HG02571 (cell line): Measurements from ENCODE around the gene TMEM191C.
A peak's percentile ranks its signal among the peaks of the same experiment; 100 is the strongest.
"Not testable (repeated sequence)": the region's sequence is repeated elsewhere in the genome, so short reads cannot be mapped to it uniquely, and the experiment has no call there.

ENCODE experiments used
- ATAC-seq: cut with Tn5 transposase; IDR thresholded peaks from one replicate; pipeline ENCODE4 v1.9.1; 2021; ENCODE audit warnings: mild to moderate bottlenecking, moderate library complexity; ENCODE audit not compliant: unreplicated experiment

The TMEM191C gene

GRCh38 chr22:21467337-21468193, at the start of gene TMEM191C:
TMEM191C (plus strand) TSS chr22:21467387; CDS start chr22:21467460, 73 bp downstream.
- peak; percentile 18 for ATAC-seq

- peak; percentile 14 for ATAC-seq
Measured at GRCh38 chr22:21417853-21418252, 49.3 kb upstream of the TMEM191C start.

DNA sequence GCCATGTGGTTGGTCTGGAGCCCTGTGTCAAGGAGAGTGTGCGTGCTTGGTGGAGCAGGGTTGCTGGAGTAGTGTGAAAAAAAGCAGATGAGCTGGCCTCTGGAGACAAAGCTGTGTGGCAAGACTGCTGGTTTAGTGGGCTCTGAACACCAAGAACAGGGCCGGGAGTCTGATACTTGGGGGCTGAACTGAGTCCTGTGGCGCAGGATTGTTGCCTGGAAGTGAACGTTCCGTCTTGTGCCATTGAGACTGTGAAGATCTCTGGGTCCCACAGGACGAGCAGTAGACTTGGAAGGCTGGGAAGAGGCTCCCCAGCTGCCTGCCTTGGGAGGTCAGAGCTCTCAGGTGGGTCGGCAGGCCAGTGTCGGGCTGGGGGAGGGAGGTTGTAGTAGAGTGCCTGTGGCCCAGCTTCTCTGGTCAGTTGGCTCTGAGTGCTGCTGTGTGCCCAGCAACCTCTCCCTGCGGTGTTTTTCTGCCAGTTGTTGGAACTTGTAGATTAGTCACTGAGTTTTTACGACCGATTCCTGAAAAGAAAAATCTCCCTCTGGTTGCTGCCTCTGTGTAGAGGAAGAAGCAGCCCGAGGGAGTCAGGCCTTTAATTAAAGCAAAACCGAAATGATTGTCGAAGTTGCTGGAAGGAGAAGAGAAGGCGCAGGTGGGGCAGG, 48.1 kb upstream of the TMEM191C start:
- not testable (repeated sequence) for ATAC-seq

GRCh38 chr22:21420180-21420763, 46.9 kb upstream of the TMEM191C start:
- ATAC-seq, result not testable (repeated sequence)

GRCh38 chr22:21424084-21424709, 43.0 kb upstream of the TMEM191C start:
- ATAC-seq, result not testable (repeated sequence)

DNA sequence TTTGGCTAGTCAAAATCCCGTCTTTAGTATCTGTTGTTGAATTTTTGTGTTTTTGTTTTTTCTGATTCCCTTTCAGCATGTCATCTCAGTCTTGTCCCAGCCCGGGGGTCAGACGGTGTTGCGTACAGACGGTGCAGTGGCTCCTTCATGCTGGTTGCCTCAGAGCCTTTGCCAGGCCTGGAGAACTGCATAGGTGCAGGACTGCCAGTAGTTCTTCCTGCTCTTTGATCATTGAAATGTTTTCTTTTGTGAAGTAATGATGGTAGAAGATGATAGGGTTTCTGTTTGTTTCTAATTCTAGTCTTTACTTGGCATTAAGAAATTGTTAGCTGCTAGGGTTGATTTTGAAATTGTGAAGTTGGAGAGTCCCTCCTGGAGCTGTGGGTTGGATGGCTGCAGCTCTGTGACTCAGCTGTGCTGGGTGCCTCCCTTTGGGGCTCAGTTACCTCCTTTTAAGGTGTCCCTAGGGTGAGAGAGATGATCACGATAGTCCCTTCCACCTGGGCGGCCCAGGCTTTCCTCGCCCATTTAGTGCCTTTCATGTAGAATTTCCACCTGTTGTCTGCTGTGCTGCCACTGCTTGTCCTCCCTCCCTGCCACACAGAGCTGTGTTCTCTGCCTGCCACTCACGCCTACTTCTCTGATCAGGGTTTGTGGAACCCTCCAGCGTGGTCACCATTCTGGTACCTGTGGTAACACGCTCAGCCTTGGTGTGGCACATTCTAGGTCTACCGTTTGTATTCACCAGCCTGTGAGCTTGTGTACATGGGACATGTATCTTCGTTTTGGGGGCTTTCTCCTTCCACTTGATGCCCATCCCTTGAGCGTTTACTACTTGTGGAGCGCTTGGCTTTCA, 32.6 kb upstream of the TMEM191C start:
- ATAC-seq, result not testable (repeated sequence)

DNA sequence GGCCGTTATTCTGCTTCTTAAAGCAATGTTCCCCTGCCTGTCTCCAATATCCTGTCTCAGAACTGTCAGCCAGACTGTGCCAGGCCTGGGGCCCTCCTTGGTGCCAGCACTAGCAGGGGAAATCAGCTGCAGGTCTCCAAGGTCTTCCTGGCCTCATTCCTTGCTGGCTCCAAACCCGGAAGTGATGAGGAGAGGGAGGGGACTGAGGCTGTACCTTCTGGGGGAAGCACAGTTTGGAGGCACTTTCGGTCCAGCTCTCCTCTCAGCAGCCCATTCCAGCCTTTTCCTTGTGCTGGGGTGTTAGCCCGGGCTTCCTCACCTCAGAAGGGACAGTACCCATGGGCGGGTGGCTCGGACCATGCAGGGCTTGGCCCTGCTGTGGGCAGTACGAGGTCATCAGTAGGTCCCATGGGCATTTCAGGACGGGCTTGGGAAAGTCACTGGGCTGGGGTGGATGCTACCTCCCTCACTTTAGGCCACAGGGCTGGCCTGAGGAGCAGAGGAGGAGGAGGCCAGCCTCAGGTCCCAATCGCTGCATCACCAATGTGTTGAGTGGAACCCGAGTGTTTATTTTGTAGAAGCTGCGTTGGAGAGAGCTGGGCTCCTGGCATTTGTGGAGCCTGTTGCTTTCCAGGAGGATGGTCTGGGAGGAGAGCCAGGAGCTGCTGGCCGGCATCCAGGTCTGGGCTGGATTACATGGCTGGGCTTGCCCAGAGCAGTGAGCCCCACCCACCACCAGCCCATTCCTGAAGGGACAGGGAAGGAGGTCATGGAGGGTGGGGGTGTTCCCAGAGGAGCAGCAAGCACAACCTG, 31.0 kb upstream of the TMEM191C start:
- not testable (repeated sequence) for ATAC-seq

DNA sequence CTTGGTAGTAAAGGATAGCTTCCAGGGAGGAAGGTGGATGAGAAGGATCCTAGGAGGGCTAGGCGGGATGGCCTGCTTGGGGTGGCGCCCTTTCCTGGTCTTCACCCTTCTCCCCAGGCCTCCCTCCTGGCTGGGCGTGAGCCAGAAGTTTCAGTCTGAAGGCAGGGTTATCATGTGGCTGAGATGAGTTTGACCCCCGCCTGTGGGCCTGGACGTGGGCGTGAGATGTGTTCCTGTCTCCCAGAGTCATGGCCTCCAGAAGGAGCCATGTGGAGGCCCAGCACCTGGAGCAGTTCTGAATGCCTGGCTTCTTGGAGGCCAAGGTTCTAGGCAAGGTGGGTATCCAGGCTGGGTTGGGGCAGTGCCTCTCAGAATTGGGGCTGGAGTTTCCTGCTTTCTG, 29.2 kb upstream of the TMEM191C start:
- not testable (repeated sequence) for ATAC-seq

- ATAC-seq, result not testable (repeated sequence)
Measured at GRCh38 chr22:21440018-21440636, 27.1 kb upstream of the TMEM191C start.

DNA sequence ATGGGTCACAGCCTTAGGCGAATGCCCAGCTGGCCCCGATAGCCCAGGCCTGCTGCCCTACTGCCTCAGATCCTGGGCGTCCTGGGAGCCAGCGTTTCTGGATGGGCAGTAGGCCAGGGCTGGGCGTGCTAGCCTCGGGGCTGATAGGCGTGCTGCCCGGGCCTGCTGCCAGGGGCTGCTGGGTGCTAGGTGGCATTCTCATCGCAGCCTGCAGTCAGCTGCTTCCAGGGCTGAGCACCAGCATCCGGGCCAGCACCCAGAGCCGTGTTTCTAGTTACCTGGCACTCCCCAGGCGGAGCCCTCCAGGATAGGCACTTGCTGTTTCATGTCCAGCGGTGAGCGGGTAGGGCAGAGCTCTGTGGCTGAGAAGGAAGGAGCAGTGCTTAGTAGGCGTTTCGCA, 26.5 kb upstream of the TMEM191C start:
- ATAC-seq, result not testable (repeated sequence)

- not testable (repeated sequence) for ATAC-seq
Measured at GRCh38 chr22:21441170-21441569, 26.0 kb upstream of the TMEM191C start.

- not testable (repeated sequence) for ATAC-seq
Measured at GRCh38 chr22:21442123-21442522, 25.1 kb upstream of the TMEM191C start.

- ATAC-seq, result not testable (repeated sequence)
Measured at GRCh38 chr22:21442646-21443045, 24.5 kb upstream of the TMEM191C start.

DNA sequence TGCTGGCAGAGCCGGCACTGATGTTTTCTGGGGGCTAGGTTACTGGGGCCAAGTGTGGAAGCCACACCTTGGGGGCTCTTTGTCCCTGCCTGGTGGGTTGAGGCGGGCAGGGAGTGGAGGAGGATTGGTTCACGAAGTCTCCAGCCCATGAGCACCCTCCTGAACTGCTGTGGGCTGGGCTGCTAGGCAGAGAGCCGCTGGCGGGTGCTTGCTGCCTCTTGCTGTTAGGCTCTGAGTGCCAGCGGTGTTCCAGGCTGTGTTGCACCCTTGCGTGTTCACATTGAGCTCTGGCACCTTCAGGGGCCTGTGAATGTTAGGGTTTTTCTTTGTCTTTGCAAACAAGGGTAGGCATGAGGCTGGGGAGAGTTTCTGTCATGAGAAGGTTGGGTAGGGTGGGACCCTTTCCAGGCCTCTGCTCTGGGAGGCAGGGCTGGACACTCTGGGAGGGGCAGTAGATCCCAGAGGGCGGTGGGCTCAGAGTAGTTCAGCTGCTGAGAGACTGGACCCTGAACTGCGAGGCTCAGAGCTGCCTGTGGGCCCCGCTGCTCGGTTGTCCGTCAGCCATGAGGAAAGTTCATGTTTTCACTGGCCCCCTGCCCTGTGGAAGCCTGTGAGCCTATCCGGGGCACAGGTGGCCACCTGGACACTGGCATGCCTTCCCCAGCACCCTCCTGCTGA, 24.0 kb upstream of the TMEM191C start:
- ATAC-seq, result no peak

DNA sequence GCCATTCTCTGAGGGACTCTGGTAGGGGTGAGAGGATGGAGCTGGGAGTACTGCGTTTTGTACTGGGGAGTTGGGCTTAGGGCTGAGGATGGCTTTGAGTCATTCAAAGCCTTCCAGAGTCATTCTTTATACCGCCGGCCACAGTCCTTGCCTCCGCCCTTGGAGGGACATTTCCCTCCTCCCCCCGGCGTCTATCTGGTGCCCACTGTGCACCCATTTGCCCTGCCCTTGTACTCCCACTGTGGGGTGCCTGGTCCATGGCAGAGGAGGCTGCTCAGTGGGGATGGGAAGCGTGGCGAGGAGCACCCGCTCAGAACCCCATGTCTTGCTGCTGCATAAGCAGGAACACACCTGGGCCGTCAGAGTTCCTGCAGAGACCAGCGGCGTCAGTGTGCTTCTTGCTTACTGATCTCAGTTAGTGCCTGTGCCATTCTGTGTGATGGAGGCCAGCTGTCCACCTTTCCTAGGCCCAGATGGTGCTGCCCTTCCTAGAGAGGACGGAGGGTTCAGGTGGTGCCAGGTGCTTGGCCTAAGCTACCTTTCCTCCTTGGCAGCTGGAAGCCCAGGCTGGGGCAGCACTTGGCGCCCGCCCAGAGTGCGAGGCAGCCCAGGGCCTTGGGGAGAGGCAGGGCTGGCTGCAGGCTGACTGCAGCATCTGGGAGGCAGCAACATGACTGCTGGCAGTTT, 23.3 kb upstream of the TMEM191C start:
- ATAC-seq, result no peak

GRCh38 chr22:21444701-21445436, 22.3 kb upstream of the TMEM191C start:
- ATAC-seq, result no peak
